ENCODE data around the gene NF1.
A peak's percentile ranks its signal among the peaks of the same experiment; 100 is the strongest.

Gene NF1

DNA sequence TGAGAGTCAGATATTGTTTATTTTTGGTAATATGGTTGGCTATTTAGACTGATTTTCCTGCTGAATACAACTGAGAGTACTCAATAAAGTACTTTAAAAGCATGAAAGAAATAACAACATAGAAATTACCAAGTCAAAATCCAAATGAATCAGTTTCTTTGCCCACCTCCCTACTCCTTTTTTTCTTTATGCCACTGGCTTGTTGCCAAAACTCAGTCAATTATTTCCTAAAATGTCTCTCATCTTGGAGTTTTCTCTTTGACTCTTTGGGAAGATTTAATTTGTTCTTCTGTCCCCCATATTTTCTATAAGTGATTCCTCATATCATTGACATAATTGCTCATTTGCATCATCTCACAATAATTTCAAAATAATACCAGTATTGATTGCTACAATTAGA, 204.8 kb downstream of the NF1 start:
- DNase-seq (ENCODE audit: low read depth) = no peak

DNA sequence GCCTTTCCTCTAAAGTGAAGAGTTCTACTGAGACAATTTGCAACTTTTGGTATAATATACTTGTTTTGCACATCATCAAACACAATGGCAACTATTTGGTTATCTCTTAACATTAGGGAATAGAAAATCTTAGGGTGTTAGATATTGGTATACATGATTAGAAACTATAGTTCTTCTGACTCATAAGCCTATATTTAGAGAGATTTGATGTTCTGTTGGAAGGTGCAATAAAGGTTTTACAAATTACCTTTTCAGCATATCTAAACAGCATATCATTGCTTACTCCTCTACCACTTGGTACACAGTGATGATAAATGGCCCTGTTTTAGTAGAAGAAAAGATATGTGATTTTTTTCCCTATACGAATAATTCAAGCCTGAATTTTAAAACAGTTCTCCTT, 212.9 kb downstream of the NF1 start:
- no peak for DNase-seq (ENCODE audit: low read depth)

DNA sequence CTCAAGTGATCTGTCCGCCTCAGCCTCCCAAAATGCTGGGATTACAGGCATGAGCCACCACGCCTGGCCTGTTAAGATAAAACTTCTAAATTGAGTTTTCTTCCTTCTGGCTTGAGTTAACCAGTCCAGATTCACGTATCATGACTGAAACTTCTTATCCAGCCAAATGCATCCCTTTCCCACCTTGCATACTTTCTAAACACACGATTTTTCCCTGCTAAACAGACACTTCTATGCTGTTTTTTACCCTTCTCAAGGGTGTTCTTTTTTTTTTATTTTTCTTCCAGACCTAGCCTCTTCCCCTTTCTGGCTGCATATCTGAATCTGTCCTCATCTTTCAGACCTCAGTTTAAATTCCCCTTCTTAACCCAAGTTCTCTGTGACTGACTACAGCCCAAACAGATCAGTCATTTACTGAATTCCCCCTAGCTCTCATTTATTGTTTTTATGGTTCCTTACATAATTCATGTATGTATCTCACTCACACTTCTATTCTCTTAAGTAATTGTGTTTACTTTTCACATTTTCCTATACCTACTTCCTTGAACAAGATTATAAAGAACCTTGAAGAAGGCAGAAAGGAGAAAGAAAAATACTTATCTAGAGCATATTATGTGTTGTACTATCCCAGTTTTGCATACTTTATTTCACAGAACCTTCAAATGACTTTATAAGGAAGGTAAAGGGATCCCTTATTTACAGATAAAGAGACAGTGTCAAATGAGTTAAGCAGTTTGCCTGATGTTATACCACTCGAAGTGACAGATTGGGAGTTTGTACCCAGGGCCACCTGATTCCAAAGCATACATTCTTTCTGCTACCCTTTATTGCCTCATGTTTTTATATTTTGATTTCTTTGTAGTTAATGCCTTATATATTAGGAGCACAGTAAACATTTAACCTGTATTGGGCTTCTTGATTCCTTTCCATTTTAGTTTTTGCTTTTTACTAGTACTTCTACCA, 213.9 kb downstream of the NF1 start:
- no peak for DNase-seq (ENCODE audit: low read depth)

DNA sequence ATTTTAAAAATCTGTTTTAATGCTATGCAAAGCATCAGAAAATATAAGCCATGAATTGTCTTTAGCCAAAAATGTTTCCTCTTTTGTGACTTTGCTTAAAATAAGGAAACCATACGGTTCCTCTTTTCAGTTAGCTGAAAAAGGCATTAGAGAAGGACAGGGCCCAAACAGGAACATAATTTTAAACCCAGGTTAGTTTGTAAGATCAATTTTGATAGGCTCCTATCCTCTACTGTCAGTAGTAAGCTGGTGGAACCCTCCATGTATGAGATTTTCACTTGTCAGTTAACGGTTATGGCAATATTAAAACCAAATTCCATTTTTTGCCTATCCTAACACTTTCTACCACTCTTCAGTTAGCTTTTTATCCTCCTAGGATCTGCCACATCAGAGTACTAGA, 214.8 kb downstream of the NF1 start:
- no peak for DNase-seq (ENCODE audit: low read depth)

DNA sequence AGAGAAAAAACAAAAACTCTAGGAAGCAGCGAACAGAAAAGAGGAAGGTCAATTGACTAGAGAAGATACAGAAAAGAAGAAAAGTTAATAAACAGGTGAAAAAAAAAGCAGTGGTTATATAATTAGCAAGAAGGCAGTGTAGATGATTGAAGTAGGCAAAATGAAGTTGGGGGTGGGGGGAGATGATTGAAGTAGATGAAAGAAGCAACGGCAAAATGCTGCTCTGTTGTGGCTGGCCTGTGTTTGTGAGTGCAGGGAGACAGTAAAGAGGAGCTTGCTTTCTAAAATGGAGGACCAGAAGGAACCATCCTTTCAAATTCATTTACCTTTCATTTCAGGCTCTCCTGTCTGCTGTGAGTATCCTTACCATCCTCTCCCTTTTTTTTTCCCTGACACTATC, 215.5 kb downstream of the NF1 start:
- DNase-seq (ENCODE audit: low read depth) = no peak

DNA sequence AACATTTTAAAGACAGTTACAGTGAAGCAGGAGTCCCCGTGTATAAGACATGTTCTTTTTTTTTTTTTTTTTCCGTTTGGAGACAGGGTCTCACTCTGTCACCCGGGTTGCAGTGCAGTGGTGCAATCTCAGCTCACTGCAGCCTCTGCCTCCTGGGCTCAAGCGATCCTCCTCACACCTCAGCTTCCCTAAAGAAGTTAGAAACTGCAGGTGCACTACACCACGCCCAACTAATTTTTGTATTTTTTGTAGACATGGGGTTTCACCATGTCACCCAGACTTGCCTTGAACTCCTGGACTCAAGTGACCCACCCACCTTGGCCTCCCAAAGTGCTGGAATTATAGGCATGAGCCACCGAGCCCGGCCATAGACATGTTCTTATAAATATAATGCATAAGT, 216.1 kb downstream of the NF1 start:
- no peak for DNase-seq (ENCODE audit: low read depth)

DNA sequence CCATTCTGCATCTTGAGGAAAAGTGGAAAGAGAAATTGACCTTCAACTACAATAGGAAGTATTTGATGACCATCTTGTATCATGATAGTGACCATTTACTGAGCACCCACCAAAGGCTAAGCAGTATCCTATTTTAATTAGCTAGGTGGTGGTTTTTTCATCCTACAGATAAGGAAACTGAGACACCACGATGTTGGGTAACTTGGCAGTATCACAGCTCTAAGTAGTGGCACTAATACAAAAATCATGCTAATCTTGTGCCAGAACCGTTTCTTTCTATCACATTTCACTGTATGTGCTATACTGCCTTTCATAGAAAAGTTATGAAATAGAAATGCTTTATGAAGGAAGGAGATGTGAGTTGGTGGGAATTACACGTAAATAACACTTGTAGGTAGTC, 216.7 kb downstream of the NF1 start:
- no peak for DNase-seq (ENCODE audit: low read depth)

DNA sequence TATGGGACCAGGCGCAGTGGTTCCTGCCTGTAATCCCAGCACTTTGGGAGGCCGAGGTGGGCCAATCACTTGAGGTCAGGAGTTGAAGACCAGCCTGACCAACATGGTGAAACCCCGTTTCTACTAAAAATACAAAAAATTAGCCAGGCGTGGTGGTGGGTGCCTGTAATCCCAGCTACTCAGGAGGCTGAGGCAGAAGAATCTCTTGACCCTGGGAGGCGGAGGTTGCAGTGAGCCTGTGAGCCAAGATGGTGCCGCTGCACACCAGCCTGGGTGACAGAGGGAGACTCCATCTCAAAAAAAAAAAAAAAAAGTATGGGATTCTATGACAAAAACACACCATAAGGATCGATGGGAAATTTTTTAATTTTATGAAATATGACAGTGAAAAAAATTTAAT, 217.4 kb downstream of the NF1 start:
- peak; percentile 33 for DNase-seq (ENCODE audit: low read depth)

DNA sequence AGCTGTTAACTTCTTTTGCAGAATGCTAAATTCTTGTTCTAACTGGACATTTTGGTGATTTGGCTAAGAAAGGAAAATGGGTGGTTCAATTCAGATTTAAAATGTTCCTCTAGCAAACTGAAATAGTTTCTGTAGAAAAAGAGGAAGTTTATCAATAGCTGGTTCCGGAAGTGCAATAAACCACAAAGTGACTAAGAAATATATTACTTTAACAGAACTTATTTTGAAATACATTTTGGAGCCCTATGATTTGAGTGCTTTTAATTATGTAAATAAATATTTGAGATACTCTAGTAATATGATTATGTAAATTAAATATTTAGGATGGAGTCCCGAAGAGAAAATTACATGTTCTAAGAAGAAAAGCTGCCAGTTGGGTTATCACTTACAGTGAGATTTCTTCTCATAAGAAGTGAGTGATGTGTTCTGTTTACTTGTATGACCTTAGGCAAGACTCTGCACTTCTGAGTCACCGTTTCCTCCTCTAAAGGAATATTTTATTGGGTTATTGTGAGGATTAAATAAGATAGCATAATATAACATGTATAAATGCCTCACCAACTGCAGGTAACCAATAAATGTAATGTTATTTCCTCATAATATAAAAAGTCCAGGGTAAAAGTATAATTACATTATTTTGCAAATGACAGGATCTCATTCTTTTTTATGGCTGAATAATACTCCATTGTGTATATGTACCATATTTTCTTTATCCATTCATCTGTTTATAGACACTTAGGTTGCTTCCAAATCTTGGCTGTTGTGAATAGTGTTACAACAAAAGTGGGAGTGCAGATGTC, 219.4 kb downstream of the NF1 start, which contains the start of gene EVI2B:
Gene EVI2B, minus strand, starts transcription at position 73 of the 800 bp plus-strand sequence. CDS start 8,445 bp downstream, outside the sequence.
- DNase-seq (ENCODE audit: low read depth) = no peak

DNA sequence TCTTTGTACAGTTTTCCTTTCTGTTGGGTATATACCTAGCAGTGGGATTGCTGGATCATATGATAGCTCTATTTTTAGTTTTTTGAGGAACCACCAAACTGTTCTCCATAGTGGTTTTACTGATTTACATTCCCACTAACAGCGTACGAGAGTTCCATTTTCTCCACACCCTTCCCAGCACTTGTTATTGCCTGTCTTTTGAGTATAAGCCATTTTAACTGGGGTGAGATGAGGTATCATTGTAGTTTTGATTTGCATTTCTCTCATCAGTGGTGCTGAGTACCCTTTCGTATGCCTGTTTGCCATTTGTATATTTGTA, 220.0 kb downstream of the NF1 start:
- no peak for DNase-seq (ENCODE audit: low read depth)

DNA sequence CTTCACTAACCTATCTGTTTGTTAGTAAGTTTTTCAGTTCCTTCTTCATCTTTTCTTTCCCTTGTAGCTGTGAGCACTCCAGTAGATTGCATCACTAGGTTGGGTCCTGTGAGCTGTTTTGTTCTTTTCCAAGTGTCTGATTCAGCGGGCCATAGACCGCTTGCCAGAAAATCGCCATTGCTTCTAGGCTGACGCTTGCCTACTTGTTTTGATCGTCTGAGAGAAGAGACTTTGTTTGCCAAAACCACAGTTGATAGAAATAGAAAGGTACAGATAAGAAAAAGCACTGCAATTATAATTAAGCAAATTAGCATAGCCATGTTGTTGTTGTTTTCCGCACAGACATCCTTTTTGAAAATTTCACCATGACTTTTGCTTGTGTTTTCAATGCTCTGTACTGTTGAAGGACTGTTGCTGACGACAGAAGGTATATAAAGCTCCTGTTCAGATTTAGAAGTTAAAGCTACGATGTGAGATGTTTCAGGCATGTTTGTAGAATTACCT, 223.6 kb downstream of the NF1 start:
- DNase-seq (ENCODE audit: low read depth) = peak; percentile 47

DNA sequence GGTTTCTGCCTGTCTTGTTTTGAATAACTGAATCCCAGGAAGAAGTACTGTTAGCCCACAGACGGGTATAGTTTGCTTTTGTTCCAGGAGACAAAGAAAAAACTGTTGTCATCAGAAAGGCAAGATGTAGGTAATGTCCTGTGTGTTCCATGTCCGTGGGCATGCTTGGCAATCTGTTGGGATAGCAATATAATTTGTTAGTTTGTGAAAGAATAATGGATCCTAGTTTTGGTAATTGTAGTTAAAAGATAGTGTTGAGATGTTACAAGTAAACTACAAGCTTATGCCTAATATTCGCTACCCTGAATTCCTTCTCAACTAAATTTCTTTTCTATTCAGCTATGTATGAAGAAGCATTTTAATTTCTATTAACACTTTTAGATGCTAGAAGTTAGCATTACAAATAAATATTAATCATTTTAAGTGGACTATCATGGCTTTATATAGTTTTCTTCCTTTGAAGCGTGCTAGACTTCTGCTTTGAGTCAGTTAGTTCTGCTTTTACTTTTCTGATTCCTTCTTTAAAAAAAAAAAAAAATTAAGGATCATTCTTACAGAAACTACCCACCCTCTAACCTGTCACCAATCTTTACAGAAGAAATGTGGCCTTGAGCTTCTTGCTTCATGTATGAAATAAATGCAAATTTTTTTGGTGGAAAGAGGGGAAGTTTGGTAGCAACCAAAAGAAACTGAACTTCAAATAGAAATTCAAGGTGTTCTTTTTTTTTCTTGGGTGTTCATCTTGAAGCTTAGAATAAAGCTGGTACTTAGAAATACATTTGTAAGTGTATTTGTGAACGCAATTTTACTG, 224.3 kb downstream of the NF1 start:
- no peak for DNase-seq (ENCODE audit: low read depth)

DNA sequence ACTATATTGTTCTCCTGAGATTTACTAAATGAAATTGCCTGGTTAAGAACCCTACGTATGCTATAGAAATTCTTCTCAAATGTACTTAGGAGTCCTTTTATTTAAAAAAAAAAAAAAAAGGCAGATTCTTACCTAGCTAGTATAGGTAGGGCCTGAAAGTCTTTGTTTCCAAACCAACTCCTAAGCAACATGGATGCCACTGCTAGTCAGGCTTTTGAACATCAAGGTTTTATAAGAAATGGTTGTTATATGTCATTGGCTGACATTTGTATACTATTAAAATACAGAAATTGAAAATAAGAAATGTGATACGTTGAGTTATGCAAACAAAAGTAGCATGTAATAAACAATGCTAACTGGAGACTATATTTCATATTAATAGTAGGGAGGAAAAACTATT, 225.5 kb downstream of the NF1 start:
- no peak for DNase-seq (ENCODE audit: low read depth)

DNA sequence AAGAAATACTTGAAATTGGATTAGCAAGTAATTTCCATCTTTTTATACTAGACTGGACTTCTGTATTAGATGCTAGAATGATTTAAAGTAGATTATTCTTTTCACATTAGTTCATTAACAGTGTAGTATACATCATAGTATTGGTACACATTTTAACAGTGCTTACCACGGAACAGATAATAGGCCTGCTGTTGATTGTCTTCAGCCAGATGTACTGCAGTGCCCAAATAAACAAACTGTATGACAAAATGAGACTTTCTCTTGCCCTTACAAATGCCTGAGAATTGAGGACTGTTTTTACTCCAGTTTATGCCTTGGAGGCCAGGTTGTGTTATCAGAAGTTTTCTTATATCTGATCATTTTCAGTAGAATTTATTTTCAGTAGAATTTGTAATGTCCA, 226.0 kb downstream of the NF1 start:
- no peak for DNase-seq (ENCODE audit: low read depth)

DNA sequence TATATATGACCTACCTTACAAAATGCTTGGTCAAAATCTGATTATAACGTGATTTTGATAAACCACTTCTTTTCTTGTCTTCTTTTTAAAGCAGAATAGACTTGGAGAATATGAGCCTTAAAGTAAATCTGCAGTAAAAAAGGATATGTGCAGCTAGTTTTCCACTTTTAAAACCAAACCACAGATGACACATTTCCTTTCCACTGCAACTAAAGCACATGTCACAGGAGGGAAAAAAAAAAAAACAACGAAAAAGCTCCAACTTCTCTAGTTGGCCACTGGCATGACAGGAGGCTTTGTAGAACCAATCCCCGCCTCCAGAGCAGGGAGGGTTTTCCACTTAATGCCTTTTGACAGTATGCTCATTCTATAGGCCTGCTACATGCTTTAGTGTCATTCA, 226.7 kb downstream of the NF1 start, which contains the start of gene EVI2A:
Gene EVI2A, minus strand, starts transcription at position 142 of the 400 bp plus-strand sequence. CDS start 2,609 bp downstream, outside the sequence.
- DNase-seq (ENCODE audit: low read depth) = peak; percentile 58

DNA sequence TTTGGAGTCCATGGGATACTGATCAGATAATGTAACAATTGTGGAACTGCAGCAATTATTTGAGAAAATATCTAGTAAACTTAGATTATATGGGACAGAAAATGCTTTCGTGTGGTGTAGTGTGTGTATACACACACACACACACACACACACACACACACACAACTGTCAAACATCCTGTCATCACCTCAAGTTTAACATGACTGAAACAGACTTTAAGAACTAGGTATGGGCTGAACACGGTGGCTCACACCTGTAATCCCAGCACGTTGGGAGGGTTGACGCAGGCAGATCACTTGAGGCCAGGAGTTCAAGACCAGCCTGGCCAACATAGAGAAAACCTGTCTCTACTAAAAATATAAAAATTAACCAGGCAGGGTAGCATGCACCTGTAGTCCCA, 227.2 kb downstream of the NF1 start:
- DNase-seq (ENCODE audit: low read depth) = no peak

DNA sequence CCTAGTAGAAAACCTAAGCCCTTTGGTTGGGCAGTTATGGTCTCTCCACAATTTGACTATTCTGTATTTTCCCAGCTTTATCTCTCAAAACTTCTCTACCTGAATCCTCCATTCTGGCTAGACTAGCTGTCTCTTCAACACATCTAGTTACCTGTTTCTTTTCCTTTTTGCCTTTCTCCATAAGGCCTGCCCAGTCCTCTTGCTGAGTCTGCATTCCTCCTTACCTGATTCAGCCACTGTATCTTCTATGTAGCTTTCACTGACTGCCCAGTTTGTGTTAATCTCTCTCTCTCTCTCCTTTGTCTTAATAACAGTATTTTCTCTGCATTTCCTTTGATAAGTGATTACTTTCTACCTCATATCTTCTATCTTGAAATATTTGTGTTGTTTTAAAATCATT, 228.8 kb downstream of the NF1 start:
- DNase-seq (ENCODE audit: low read depth) = no peak

DNA sequence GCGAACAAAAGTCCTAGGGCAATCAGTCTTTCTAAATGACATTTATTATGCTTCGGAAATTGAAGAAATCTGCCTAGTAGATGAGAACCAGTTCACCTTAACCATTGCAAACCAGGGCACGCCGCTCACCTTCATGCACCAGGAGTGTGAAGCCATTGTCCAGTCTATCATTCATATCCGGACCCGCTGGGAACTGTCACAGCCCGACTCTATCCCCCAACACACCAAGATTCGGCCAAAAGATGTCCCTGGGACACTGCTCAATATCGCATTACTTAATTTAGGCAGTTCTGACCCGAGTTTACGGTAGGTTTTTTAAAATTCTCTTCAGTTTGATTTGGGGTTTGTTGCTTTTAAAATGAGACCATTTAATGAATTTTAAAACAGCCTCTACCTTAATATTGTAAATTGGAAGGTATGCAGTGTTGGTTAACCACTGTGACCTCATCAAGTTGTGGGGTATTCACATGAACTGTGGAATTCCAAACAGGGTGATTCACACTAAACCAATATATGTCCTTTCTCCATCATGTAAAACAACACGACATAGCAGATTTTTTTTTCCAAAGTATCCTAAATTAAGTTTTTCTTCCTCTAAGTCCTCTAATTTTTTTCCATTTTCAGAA, 232.9 kb downstream of the NF1 start:
- DNase-seq (ENCODE audit: low read depth) = no peak

DNA sequence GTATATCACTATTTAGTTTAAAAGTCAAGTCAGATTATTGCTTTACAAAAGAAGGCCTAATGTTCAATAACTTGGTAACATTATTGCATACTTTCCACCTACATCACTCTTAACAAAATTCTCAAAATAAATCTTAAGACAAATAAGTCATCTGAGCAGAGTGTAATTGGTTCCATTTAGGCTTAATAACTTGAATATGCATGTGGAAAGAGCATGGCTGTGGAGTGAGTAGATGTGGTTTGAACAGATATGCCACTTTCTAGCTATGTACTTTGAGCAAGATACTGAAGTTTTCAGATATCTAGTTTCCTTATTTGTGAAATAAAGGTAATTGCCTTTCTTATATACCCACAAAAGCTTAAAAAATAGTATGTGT, 233.4 kb downstream of the NF1 start:
- DNase-seq (ENCODE audit: low read depth) = no peak

DNA sequence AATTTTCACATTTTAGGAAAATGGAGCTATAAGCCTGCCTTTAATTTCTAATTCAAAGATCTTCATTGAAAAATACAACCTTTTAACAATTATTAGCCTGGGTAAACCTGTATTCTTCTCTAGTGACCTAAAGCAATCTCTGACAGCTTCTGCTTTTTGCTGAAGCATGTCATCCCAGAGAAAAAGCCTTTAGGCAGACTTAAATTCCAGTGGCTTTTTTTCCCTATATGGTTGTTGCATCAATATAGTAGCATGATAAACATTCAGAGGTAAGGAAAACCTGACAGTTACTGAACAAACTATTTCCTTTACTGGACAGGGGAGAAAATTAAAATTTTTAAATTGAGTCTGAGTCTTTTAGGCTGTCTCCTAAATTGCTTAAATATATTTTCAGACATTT, 234.4 kb downstream of the NF1 start:
- no peak for DNase-seq (ENCODE audit: low read depth)

DNA sequence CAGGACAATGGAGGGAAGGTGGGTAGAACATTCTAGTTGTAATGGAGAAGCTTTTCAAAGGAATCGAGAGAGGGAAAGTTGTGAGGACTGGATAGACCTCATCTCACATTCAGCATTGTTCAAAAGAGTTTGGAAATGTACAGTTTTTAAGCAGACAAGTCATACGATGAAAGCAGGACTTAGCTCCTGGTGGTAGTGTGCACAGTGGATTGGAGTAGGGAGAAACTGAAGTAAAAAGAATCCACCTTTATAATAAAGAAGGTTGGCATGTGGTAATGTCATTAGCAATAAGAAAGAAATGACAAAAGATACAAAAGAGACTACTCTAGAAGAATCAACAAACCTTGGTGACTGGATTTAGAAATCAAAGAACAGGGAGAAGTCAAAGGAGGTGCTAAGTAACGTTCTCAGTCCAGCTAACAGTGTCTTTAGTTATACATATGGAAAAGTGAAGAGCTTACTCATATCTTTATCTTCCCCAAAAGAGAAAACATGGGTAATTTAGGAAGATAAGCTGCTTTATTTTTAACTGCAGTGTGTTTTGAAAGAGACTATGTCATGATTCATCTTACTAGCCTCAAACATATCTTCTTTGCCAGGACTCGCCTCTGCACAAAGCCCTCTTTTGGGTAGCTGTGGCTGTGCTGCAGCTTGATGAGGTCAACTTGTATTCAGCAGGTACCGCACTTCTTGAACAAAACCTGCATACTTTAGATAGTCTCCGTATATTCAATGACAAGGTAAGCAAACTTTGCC, 245.3 kb downstream of the NF1 start:
- DNase-seq (ENCODE audit: low read depth) = no peak
